Measurements from ENCODE around the gene SUGCT. TPM values are rescaled to one million over a fixed set of nuclear protein-coding genes. Genes with fewer than 3 reads are reported as not detected.

The SUGCT gene
- total RNA-seq, 1 experiment from 2014 or later = 5.4 TPM

DNA sequence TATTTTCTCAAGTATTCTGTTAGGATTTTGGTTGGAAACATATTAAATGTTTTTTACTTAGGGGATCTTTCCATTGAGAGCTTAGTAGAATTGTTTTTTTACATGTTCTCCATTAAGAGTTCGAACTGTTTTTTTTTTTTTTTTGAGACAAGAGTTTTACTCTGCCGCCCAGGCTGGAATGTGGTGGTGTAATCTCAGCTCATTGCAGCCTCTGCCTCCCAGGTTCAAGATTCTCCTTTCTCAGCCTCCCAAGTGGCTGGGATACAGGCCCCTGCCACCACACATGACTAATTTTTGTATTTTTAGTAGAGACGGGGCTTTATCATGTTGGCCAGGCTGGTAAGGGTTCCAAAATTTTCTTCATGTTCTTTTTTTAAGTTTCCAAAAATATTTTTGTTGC is 33.6 kb upstream of the SUGCT start:
- Histone ChIP-seq H3K79me2 (ENCODE audit: insufficient read depth, low read length) (no peaks in the 10 kb centered on the region), H3K14ac (ENCODE audit: insufficient read depth, low read length) (no peak overlapping the region), H2AK5ac (ENCODE audit: insufficient read length, low read length) (no peak overlapping the region), H3K27me3 (ENCODE audit: insufficient read depth, low read length) (no peaks in the 10 kb centered on the region), H3K56ac (ENCODE audit: insufficient read length, low read depth, low read length) (no peak overlapping the region), H2BK12ac (ENCODE audit: insufficient read length, low read depth, low read length) (no peak overlapping the region), H2BK120ac (ENCODE audit: low read depth, low read length, poor library complexity, severe bottlenecking) (no peak overlapping the region), H3K79me1 (ENCODE audit: insufficient read depth, low read depth, low read length, poor library complexity, severe bottlenecking) (no peaks in the 10 kb centered on the region), H4K8ac (replicated peaks; ENCODE audit: insufficient read length, low read depth, low read length) (no peak overlapping the region), H3K9ac (ENCODE audit: extremely low read depth, insufficient read length, low read length) (no peak overlapping the region), H4K20me1 (ENCODE audit: control insufficient read depth, insufficient read depth, insufficient read length) (no peaks in the 10 kb centered on the region), H2BK15ac (ENCODE audit: low read depth, low read length) (no peak overlapping the region), H3K27ac (ENCODE audit: insufficient read length, low read depth, low read length) (no peak overlapping the region), H2BK20ac (ENCODE audit: low read depth, low read length, poor library complexity, severe bottlenecking) (no peak overlapping the region), H2BK5ac (ENCODE audit: insufficient read length, low read length) (no peak overlapping the region), H3K4ac (ENCODE audit: low read depth, low read length) (no peak overlapping the region), H3K18ac (ENCODE audit: insufficient read length, low read depth, low read length) (no peak overlapping the region), H4K91ac (ENCODE audit: insufficient read length, low read depth, low read length) (no peak overlapping the region), H3K4me2 (ENCODE audit: insufficient read depth, insufficient read length, low read length) (no peak overlapping the region), H2AFZ (ENCODE audit: low read length) (no peak overlapping the region), H3K4me1 (ENCODE audit: insufficient read depth, low read length) (no peaks in the 10 kb centered on the region), H3K23me2 (ENCODE audit: insufficient read length, low read depth, low read length, poor library complexity, severe bottlenecking) (no peaks in the 10 kb centered on the region), H4K5ac (ENCODE audit: insufficient read length, low read depth, low read length) (no peak overlapping the region), H3T11ph (ENCODE audit: low read length) (no peak overlapping the region), H3K23ac (ENCODE audit: insufficient read length, low read depth, low read length) (no peak overlapping the region), H3K9me3 (ENCODE audit: control insufficient read depth, low read depth, low read length) (no peaks in the 10 kb centered on the region)
- peaks cover 3 to 12% of the 10 kb centered on the region in 2 experiments for H3K4me1 Mint-ChIP-seq
- no peak overlapping the region for H3K4me3 Mint-ChIP-seq
- H3K9me3 Mint-ChIP-seq = no peaks in the 10 kb centered on the region
- no peak overlapping the region; a peak in 1 of 7 replicates for H3K27ac Mint-ChIP-seq
- no peak for DNase-seq
- peaks cover 0 to 3% (median 0%) of the 10 kb centered on the region in 3 experiments; a peak in 2 of 7 replicates for H3K36me3 Mint-ChIP-seq (ENCODE audit: insufficient read depth in 1 of 3, low read depth in 3 of 3)
- no peaks in the 10 kb centered on the region; the same call in 1 of the 2 replicates for H3K27me3 Mint-ChIP-seq (ENCODE audit: low read depth)
- WGBS (ENCODE audit: extremely low coverage, insufficient read length, low lambda C conversion rate) = no CpG with 5 or more reads among the region's 3 CpGs
- TF ChIP-seq, protein P1, sequence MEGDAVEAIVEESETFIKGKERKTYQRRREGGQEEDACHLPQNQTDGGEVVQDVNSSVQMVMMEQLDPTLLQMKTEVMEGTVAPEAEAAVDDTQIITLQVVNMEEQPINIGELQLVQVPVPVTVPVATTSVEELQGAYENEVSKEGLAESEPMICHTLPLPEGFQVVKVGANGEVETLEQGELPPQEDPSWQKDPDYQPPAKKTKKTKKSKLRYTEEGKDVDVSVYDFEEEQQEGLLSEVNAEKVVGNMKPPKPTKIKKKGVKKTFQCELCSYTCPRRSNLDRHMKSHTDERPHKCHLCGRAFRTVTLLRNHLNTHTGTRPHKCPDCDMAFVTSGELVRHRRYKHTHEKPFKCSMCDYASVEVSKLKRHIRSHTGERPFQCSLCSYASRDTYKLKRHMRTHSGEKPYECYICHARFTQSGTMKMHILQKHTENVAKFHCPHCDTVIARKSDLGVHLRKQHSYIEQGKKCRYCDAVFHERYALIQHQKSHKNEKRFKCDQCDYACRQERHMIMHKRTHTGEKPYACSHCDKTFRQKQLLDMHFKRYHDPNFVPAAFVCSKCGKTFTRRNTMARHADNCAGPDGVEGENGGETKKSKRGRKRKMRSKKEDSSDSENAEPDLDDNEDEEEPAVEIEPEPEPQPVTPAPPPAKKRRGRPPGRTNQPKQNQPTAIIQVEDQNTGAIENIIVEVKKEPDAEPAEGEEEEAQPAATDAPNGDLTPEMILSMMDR (conservative IDR thresholded peaks at IDR 0.05) = no peak
